Natural killer cell (primary cell): ENCODE results near the gene SPATA31D4. TPM values are rescaled to one million over a fixed set of nuclear protein-coding genes. Genes with fewer than 3 reads are reported as not detected.

Experiments
- ATAC-seq, 3 donors: fragments of 150-1000 bp in 2 of 3; fragments of 200-7000 bp in 1 of 3; cut with Tn5 transposase; 1 replicate in 1 of 3; 2 replicates in 2 of 3; pipeline ENCODE4 v1.10.0; 2021; ENCODE audit warnings: mild to moderate bottlenecking in 2 of 3, moderate library complexity in 2 of 3
- DNase-seq, 2 donors: peaks; one replicate each; pipeline versions ENCODE4 v3.0.0 to v3.0.0-alpha.2; 2013 to 2021; ENCODE audit warnings: mixed read lengths in 1 of 2
- H3K27ac ChIP-seq: one replicate; pipeline ENCODE4 v1.5.1; 2013; ENCODE audit warnings: mild to moderate bottlenecking, low read length
- H3K27me3 ChIP-seq: one replicate; pipeline ENCODE4 v1.6.1; 2013; ENCODE audit warnings: low read length; ENCODE audit not compliant: control insufficient read depth, insufficient read depth
- H3K36me3 ChIP-seq: one replicate; pipeline ENCODE4 v1.6.1; 2013; ENCODE audit warnings: low read length; ENCODE audit not compliant: control insufficient read depth, insufficient read depth
- H3K4me1 ChIP-seq: one replicate; pipeline ENCODE4 v1.6.1; 2013; ENCODE audit warnings: low read length; ENCODE audit not compliant: control insufficient read depth, insufficient read depth
- H3K4me3 ChIP-seq: one replicate; pipeline ENCODE4 v1.5.1; 2013; ENCODE audit warnings: low read length
- H3K9me3 ChIP-seq: one replicate; pipeline ENCODE4 v1.6.1; 2013; ENCODE audit warnings: low read length; ENCODE audit not compliant: control insufficient read depth, insufficient read depth
- H3K27ac Mint-ChIP-seq, 2 donors: one replicate each; pipeline ENCODE4 v1.8.0; 2022; ENCODE audit warnings: mild to moderate bottlenecking in 2 of 2, mixed read lengths in 2 of 2, moderate library complexity in 1 of 2
- H3K27me3 Mint-ChIP-seq, 2 donors: one replicate each; pipeline ENCODE4 v1.8.0; 2022; ENCODE audit warnings: low read depth in 2 of 2, mixed read lengths in 2 of 2
- H3K36me3 Mint-ChIP-seq: one replicate; pipeline ENCODE4 v1.8.0; 2022; ENCODE audit warnings: mixed read lengths
- H3K4me1 Mint-ChIP-seq, 2 donors: one replicate each; pipeline ENCODE4 v1.8.0; 2022; ENCODE audit warnings: mixed read lengths in 2 of 2
- H3K4me3 Mint-ChIP-seq: one replicate; pipeline ENCODE4 v1.8.0; 2022; ENCODE audit warnings: mild to moderate bottlenecking, moderate library complexity, mixed read lengths
- H3K9me3 Mint-ChIP-seq, 2 donors: one replicate each; pipeline ENCODE4 v1.8.0; 2022; ENCODE audit warnings: mixed read lengths in 2 of 2
- WGBS: methylation state at CpG from one replicate; pipeline ENCODE4 v1.1.7; 2013; ENCODE audit warnings: missing lambda C conversion rate; ENCODE audit not compliant: insufficient coverage; 5-methylcytosine and 5-hydroxymethylcytosine counted together
- intact Hi-C: fragments of 100-400 bp; cut with micrococcal nuclease; formaldehyde crosslinking; loops from one replicate; pipeline ENCODE4 v1.14.2; 2022
- total RNA-seq, 4 donors: library from RNA; stranded (reverse); fragments of 120-200 nt in 1 of 4; gene quantifications; one replicate each; pipeline versions ENCODE4 v1.2.3 to v1.2.4, GENCODE V29; 2013 to 2022
- TF ChIP-seq, protein P1 (sequence below): fragments of 200-600 bp; IDR thresholded peaks from one replicate; pipeline ENCODE4 v1.8.0; 2022; ENCODE audit warnings: antibody characterized with exemption

Gene SPATA31D4
- total RNA-seq, 3 donors from 2014 or later (not counting 1 experiment from before 2014, with no cell fraction given) = not detected

DNA sequence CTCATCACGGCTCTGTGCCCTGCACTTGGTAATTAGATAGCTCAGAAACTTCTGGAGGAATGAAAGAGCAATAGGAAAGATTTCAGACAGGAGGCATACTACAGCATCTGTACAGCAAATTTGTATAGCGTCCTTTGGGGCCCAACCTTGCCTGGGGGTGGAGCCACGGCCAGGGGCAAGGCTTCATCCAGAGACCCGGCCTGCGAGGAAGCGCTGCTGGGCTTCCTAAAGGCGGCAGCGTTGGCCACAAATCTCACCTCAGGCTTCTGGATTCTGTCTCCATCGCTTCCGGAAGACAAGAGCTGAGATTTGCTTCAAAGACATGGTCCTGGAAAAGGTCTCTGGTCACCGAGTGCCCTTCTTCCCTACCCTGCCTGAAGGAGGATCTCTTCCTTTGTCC is 48.1 kb downstream of the SPATA31D4 start:
- no peak for ATAC-seq
- Mint-ChIP-seq H3K4me3 (no peak overlapping the region), H3K27me3 (no peaks in the 10 kb centered on the region), H3K36me3 (no peaks in the 10 kb centered on the region), H3K9me3 (peaks cover 0 to 5% of the 10 kb centered on the region in 2 donors), H3K27ac (no peak overlapping the region), H3K4me1 (no peaks in the 10 kb centered on the region)
- Histone ChIP-seq H3K27me3 (no peaks in the 10 kb centered on the region), H3K27ac (no peak overlapping the region), H3K36me3 (no peaks in the 10 kb centered on the region), H3K4me3 (no peak overlapping the region), H3K9me3 (no peaks in the 10 kb centered on the region), H3K4me1 (no peaks in the 10 kb centered on the region)
- 90% methylated on average over 11 of the region's 11 CpGs for WGBS
- TF ChIP-seq, protein P1, sequence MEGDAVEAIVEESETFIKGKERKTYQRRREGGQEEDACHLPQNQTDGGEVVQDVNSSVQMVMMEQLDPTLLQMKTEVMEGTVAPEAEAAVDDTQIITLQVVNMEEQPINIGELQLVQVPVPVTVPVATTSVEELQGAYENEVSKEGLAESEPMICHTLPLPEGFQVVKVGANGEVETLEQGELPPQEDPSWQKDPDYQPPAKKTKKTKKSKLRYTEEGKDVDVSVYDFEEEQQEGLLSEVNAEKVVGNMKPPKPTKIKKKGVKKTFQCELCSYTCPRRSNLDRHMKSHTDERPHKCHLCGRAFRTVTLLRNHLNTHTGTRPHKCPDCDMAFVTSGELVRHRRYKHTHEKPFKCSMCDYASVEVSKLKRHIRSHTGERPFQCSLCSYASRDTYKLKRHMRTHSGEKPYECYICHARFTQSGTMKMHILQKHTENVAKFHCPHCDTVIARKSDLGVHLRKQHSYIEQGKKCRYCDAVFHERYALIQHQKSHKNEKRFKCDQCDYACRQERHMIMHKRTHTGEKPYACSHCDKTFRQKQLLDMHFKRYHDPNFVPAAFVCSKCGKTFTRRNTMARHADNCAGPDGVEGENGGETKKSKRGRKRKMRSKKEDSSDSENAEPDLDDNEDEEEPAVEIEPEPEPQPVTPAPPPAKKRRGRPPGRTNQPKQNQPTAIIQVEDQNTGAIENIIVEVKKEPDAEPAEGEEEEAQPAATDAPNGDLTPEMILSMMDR = no peak
- DNase-seq = no peak
- intact Hi-C loops = no loop called here

DNA sequence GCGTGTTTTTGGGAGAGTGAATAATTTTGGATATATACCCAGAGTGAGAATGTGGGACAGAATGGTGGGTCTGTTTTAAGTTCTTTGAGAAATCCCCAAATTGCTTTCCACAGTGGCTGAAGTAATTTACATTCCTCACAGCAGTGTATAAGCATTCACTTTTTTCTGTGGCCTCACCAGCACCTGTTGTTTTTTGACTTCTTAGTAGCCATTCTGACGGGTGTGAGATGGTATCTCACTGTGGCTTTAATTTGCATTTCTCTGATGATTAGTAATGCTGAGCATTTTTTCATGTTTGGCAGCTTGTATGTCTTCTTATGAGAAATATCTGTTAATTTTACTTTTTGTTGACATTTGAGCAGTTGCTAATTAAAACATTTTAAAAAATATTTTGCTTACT is 51.0 kb downstream of the SPATA31D4 start:
- Mint-ChIP-seq H3K4me3 (no peak overlapping the region), H3K27ac (no peak overlapping the region), H3K9me3 (peaks cover 0 to 5% of the 10 kb centered on the region in 2 donors), H3K4me1 (no peaks in the 10 kb centered on the region), H3K27me3 (no peaks in the 10 kb centered on the region), H3K36me3 (no peaks in the 10 kb centered on the region)
- no peaks in the 10 kb centered on the region for H3K9me3 ChIP-seq
- intact Hi-C loops = no loop called here
- no peaks in the 10 kb centered on the region for H3K4me1 ChIP-seq
- no peaks in the 10 kb centered on the region for H3K27me3 ChIP-seq
- no peak for ATAC-seq
- H3K4me3 ChIP-seq = no peak overlapping the region
- DNase-seq = no peak
- TF ChIP-seq, protein P1 = no peak
- H3K36me3 ChIP-seq = no peaks in the 10 kb centered on the region
- no peak overlapping the region for H3K27ac ChIP-seq
- WGBS = 56% methylated on average over 2 of the region's 2 CpGs

DNA sequence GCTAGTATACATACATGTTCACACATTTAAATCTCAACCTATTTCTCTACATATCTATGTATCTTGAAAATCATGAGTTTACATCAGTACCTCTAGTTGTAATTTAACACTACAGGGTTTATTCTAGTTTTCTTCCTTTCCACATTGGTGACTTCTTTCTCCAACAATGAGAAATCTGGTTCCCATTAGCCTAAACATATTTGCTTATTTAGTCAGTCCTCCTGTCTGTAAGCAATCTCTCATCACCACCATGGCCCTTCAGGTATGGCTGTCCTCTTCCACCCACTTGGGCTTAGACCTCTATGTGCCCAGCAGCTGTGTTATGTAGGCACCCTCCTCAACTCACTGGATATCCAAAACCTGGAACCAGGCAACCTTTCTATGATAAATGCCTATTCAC is 52.3 kb downstream of the SPATA31D4 start:
- Mint-ChIP-seq H3K4me3 (no peak overlapping the region), H3K27ac (no peak overlapping the region)
- TF ChIP-seq, protein P1 = no peak

DNA sequence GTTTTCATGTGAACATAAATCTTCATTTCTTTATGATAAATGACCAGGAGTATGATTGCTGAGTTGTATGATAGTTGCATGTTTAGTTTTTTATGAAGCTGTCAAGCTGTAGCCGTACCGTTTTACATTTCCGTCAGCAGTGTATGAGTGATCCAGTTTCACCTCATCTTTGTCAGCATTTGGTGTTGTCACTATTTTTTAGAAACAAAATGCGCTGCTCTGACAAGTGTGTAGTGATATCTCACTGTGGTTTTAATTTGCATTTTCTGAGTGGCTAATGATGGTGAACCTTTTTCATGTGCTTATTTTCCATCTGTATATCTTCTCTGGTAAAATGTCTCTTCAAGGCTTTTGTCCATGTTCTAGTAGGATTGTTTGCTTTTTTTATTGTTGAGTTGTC is 53.7 kb downstream of the SPATA31D4 start:
- intact Hi-C loops = no loop called here
- TF ChIP-seq, protein P1 = no peak
- WGBS = 73% methylated on average over 4 of the region's 4 CpGs

More for the DNA sequence above, 52.3 kb downstream of the SPATA31D4 start:
- Histone ChIP-seq H3K36me3 (no peaks in the 10 kb centered on the region), H3K27ac (no peak overlapping the region), H3K4me3 (no peak overlapping the region), H3K4me1 (no peaks in the 10 kb centered on the region), H3K9me3 (no peaks in the 10 kb centered on the region), H3K27me3 (no peaks in the 10 kb centered on the region)
- Mint-ChIP-seq H3K4me1 (no peaks in the 10 kb centered on the region), H3K9me3 (peaks cover 0 to 2% of the 10 kb centered on the region in 2 donors), H3K27me3 (no peaks in the 10 kb centered on the region), H3K36me3 (no peaks in the 10 kb centered on the region)
- intact Hi-C loops = no loop called here
- ATAC-seq (no peak), DNase-seq (no peak)

More for the DNA sequence above, 53.7 kb downstream of the SPATA31D4 start:
- no peak overlapping the region for H3K4me3 ChIP-seq
- no peaks in the 10 kb centered on the region for H3K36me3 Mint-ChIP-seq
- H3K4me3 Mint-ChIP-seq = no peak overlapping the region
- H3K27ac Mint-ChIP-seq = no peak overlapping the region
- H3K36me3 ChIP-seq = no peaks in the 10 kb centered on the region
- DNase-seq (no peak), ATAC-seq (no peak)
- no peak overlapping the region for H3K27ac ChIP-seq
- H3K4me1 ChIP-seq = no peaks in the 10 kb centered on the region
- H3K27me3 Mint-ChIP-seq = no peaks in the 10 kb centered on the region
- H3K9me3 ChIP-seq = no peaks in the 10 kb centered on the region
- H3K4me1 Mint-ChIP-seq = no peaks in the 10 kb centered on the region
- H3K9me3 Mint-ChIP-seq = peaks cover 0 to 2% of the 10 kb centered on the region in 2 donors
- H3K27me3 ChIP-seq = no peaks in the 10 kb centered on the region
